Measurements from ENCODE around the gene HIP1.

DNA sequence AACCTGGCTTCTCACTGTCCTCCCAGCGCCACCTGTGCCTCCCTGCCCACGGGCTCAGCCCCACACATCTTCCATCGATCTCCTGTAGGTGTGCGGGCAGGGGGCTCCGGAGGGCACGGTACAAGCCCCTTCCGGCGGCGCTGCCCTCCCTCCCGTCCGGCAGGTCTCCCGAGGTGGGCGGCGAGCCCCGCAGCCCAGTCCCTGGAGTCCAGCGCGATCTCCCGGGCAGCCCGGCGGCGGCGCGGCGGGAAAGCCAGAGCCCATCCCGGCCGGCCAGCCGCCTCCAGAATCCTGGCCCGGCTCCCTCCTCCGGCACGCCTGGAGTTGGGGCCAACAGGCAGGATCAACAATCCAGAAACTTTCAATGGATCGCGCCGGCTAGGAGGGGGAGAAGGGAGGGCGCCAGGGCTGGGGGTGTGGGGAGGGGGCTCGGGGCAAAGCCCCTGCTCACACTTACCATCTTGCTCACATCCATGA lies 100.1 kb downstream of the HIP1 start:
- TF ChIP-seq, protein P1, sequence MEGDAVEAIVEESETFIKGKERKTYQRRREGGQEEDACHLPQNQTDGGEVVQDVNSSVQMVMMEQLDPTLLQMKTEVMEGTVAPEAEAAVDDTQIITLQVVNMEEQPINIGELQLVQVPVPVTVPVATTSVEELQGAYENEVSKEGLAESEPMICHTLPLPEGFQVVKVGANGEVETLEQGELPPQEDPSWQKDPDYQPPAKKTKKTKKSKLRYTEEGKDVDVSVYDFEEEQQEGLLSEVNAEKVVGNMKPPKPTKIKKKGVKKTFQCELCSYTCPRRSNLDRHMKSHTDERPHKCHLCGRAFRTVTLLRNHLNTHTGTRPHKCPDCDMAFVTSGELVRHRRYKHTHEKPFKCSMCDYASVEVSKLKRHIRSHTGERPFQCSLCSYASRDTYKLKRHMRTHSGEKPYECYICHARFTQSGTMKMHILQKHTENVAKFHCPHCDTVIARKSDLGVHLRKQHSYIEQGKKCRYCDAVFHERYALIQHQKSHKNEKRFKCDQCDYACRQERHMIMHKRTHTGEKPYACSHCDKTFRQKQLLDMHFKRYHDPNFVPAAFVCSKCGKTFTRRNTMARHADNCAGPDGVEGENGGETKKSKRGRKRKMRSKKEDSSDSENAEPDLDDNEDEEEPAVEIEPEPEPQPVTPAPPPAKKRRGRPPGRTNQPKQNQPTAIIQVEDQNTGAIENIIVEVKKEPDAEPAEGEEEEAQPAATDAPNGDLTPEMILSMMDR (IDR thresholded peaks at IDR 0.05) = no peak
- TF ChIP-seq ZFX (IDR thresholded peaks at IDR 0.05; ENCODE audit: borderline replicate concordance) = no peak
